ENCODE results near the gene MSL1.
A peak's percentile ranks its signal among the peaks of the same experiment; 100 is the strongest.
"Not testable (repeated sequence)": the region's sequence is repeated elsewhere in the genome, so short reads cannot be mapped to it uniquely, and the experiment has no call there.

The MSL1 gene

GRCh38 chr17:40134184-40134583 lies 12.4 kb downstream of the MSL1 start:
- no peak for DNase-seq

- no peak for DNase-seq
Observed at GRCh38 chr17:40135817-40136216, 14.0 kb downstream of the MSL1 start.

GRCh38 chr17:40139566-40140058 lies 17.8 kb downstream of the MSL1 start:
- no peak for DNase-seq

GRCh38 chr17:40143166-40143565 lies 21.4 kb downstream of the MSL1 start:
- not testable (repeated sequence) for DNase-seq

- no peak for DNase-seq
Observed at GRCh38 chr17:40145476-40145875, 23.7 kb downstream of the MSL1 start.

- no peak for DNase-seq
Observed at GRCh38 chr17:40148527-40148926, 26.8 kb downstream of the MSL1 start.

- DNase-seq: no peak
Observed at GRCh38 chr17:40150276-40150675, 28.5 kb downstream of the MSL1 start.

- DNase-seq: no peak
Observed at GRCh38 chr17:40151414-40151963, 29.7 kb downstream of the MSL1 start.

GRCh38 chr17:40153603-40154236 lies 31.9 kb downstream of the MSL1 start:
- DNase-seq: no peak

- DNase-seq: no peak
Observed at GRCh38 chr17:40157973-40158372, 36.2 kb downstream of the MSL1 start.

- no peak for DNase-seq
Observed at GRCh38 chr17:40158438-40159013, 36.8 kb downstream of the MSL1 start.

GRCh38 chr17:40159456-40159855 lies 37.7 kb downstream of the MSL1 start:
- DNase-seq: no peak

GRCh38 chr17:40167685-40168261 lies 46.0 kb downstream of the MSL1 start:
- DNase-seq: no peak

- DNase-seq: peak; percentile 39
Observed at GRCh38 chr17:40168262-40168832, 46.6 kb downstream of the MSL1 start.

GRCh38 chr17:40170325-40170724 lies 48.6 kb downstream of the MSL1 start:
- no peak for DNase-seq

GRCh38 chr17:40171750-40172149 lies 50.0 kb downstream of the MSL1 start:
- no peak for DNase-seq

GRCh38 chr17:40173091-40173777 lies 51.5 kb downstream of the MSL1 start:
- DNase-seq: no peak

GRCh38 chr17:40173778-40174135 lies 52.0 kb downstream of the MSL1 start:
- DNase-seq: no peak

- DNase-seq: no peak
Observed at GRCh38 chr17:40174514-40174913, 52.7 kb downstream of the MSL1 start.

- no peak for DNase-seq
Observed at GRCh38 chr17:40175928-40176753, 54.4 kb downstream of the MSL1 start.

- no peak for DNase-seq
Observed at GRCh38 chr17:40176754-40177110, 55.0 kb downstream of the MSL1 start.

GRCh38 chr17:40177275-40177874 lies 55.6 kb downstream of the MSL1 start, which contains the start of gene RAPGEFL1:
RAPGEFL1 (plus strand) TSS chr17:40177470; CDS start chr17:40177862, 392 bp downstream.
- DNase-seq: peak; percentile 55
